ENCODE results near the gene SLC2A10.

- no peak for TF ChIP-seq CTCF (IDR thresholded peaks at IDR 0.05; ENCODE audit: low read depth, low read length)
- TF ChIP-seq EZH2phosphoT487 (IDR thresholded peaks at IDR 0.05; ENCODE audit: low read depth), result no peak
Measured at GRCh38 chr20:46774236-46774635, 64.8 kb downstream of the SLC2A10 start.

Data from OCI-LY3 (cell line).